Rectal smooth muscle tissue (tissue), 1 donor: ENCODE results near the gene NHEJ1.

Experiments used
- H3K27ac ChIP-seq: one replicate; pipeline ENCODE4 v1.7.0; 2013; ENCODE audit warnings: low read depth, low read length, inconsistent platforms
- H3K27me3 ChIP-seq: one replicate; pipeline ENCODE4 v1.7.0; 2013; ENCODE audit warnings: low read length; ENCODE audit not compliant: control insufficient read depth, insufficient read depth
- H3K36me3 ChIP-seq: one replicate; pipeline ENCODE4 v1.7.0; 2013; ENCODE audit warnings: low read length; ENCODE audit not compliant: control insufficient read depth, insufficient read depth
- H3K4me1 ChIP-seq: one replicate; pipeline ENCODE4 v1.7.0; 2013; ENCODE audit warnings: low read length; ENCODE audit not compliant: control insufficient read depth, insufficient read depth
- H3K4me3 ChIP-seq: one replicate; pipeline ENCODE4 v1.7.0; 2013; ENCODE audit warnings: low read length
- H3K9ac ChIP-seq: one replicate; pipeline ENCODE4 v1.7.0; 2013; ENCODE audit warnings: low read length

The NHEJ1 gene

DNA sequence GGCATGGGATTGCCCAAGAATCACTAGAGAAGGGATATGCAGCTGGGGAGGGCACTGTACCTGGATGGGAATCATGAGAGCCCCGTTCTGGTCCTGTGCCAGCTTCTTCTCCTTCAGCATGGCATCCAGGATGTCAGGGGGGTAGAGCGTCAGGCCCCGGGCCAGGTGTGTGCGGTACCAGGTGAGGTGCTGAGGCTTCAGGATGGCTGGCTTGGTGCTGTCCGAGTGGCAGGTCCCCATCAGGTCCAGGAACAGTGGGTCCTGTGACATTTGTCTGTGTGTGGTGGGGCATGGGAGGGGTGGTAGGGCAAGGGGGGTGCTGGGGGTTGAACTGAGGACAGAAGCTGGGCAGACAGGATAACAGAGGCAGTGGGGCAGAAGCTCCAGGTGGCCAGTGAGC lies 132.5 kb downstream of the NHEJ1 start:
- Histone ChIP-seq H3K27me3 (peaks cover 9% of the 10 kb centered on the region), H3K36me3 (no peaks in the 10 kb centered on the region), H3K4me1 (no peaks in the 10 kb centered on the region), H3K9ac (no peak overlapping the region), H3K27ac (no peak overlapping the region), H3K4me3 (no peak overlapping the region)

DNA sequence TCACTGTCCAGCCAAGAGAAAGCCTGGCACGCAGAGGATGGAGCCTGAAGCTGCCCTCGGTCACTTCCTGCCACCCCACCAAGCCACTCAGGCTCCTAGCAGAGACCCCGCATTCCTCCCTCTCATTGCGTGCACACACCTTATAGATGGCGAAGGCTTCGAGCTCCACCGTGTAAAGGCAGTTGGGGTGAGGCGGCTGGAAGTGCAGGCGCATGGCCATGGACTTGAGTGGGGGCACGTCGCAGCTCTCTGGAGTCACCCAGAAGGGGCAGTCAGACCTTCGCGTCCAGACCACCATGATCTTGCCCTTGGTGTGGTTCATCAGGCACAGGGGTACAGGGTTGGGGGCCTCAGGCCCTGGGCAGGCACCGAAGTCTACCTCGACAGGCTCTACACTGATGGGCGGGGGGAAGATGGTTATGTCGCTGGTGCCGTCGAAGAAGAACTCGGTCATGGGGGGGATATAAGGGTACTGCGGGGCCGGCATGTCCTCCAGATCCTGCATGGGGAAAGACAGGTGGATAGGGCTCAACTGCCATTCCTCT lies 133.0 kb downstream of the NHEJ1 start:
- Histone ChIP-seq H3K4me1 (no peaks in the 10 kb centered on the region), H3K27me3 (peaks cover 9% of the 10 kb centered on the region), H3K4me3 (no peak overlapping the region), H3K9ac (no peak overlapping the region), H3K27ac (no peak overlapping the region), H3K36me3 (no peaks in the 10 kb centered on the region)

DNA sequence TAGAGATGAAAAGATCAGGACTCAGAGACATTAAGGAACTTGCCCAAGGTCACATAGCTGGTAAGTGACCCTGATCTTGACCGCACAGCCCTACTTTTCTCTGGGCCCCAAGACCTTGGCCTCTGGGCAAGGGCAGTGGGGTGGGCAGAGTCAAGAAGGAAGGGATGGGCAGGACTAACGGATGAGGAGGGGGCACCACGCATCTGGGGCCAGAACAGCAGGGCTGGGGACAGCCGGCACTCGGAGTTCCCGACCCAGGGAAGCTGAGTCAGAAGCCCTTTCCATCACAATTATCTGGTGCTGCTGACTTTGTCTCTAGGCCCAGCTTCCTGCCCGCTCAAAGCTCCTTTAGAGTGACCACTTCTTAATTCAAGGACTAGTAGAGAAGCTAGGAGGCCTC lies 133.7 kb downstream of the NHEJ1 start:
- peaks cover 9% of the 10 kb centered on the region for H3K27me3 ChIP-seq
- no peak overlapping the region for H3K27ac ChIP-seq
- no peaks in the 10 kb centered on the region for H3K36me3 ChIP-seq
- H3K4me1 ChIP-seq = no peaks in the 10 kb centered on the region
- no peak overlapping the region for H3K9ac ChIP-seq
- H3K4me3 ChIP-seq = no peak overlapping the region

DNA sequence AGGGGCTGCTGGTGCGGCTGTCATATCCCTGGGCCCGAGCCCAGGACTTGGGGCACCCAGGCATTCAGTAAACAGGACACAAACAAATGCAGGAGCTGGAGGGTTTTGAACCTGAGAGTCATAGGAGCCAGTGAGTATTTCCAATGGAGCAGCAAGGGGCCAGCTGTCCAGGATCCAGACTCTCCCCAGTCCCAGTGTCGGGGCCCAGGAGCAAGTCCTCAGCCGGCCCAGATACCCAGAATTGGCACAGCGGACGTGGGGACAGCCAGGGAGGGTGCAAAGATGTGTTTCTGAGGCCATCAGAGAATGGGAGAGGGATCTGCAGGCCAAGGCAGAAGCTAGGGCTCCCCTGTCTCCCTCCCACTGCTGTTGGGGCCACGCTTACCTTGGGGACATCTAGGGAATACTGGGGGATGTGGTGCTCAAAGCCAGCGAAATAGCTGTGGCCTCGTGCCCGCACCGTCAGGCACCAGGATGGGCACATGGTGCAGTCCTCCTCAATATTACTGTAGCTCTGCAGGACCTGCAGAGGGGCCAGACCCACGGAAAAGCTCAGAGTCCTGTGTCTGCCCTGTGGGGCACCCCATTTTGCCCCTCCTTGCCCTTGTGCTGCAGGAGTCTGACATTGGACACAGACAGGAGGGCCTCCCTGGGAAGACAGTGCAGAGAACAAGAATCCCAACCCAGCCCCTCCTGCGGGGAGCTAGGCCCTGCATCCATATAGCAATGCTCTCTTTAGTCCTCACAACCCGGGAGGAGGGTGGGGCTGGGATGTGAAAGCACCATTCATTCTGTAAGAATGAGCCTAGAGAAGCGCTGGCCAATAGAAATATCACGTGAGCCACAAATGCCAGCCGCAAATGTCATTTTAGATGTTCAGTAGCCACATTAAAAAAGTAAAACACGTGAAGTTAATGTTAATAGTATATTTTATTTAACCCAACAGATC lies 134.7 kb downstream of the NHEJ1 start:
- Histone ChIP-seq H3K4me3 (no peak overlapping the region), H3K27me3 (peaks cover 7% of the 10 kb centered on the region), H3K27ac (no peak overlapping the region), H3K36me3 (no peaks in the 10 kb centered on the region), H3K9ac (no peak overlapping the region), H3K4me1 (no peaks in the 10 kb centered on the region)
